Spleen (tissue), 11 donors: ENCODE results near the gene NHLH1. TPM values are rescaled to one million over a fixed set of nuclear protein-coding genes. Genes with fewer than 3 reads are reported as not detected.

ENCODE experiments used
- DNase-seq: peaks from one replicate; pipeline ENCODE4 v3.0.0-alpha.2; 2020
- H3K27ac ChIP-seq, 8 donors: fragments of 200-600 bp; sonication (generic) in 7 of 8; 1 replicate in 4 of 8; 2 replicates in 4 of 8; pipeline versions ENCODE4 v1.5.0 to v1.8.0; 2016 to 2021; ENCODE audit warnings: inconsistent platforms in 4 of 8, mild to moderate bottlenecking in 4 of 8, moderate library complexity in 1 of 8
- H3K27me3 ChIP-seq, 7 donors: fragments of 200-600 bp; sonication (generic) in 6 of 7; replicated peaks in 1 of 7; 1 replicate in 4 of 7; 2 replicates in 3 of 7; pipeline versions ENCODE4 v1.5.0 to v1.8.0; 2016 to 2021; ENCODE audit warnings: inconsistent platforms in 3 of 7, mild to moderate bottlenecking in 1 of 7
- H3K36me3 ChIP-seq, 6 donors: fragments of 200-600 bp; sonication (generic) in 5 of 6; 1 replicate in 4 of 6; 2 replicates in 2 of 6; pipeline versions ENCODE4 v1.5.0 to v1.8.0; 2016 to 2021; ENCODE audit warnings: inconsistent platforms in 2 of 6
- H3K4me1 ChIP-seq, 6 donors: fragments of 200-600 bp; sonication (generic) in 5 of 6; 1 replicate in 3 of 6; 2 replicates in 3 of 6; pipeline versions ENCODE4 v1.5.0 to v1.8.0; 2016 to 2021; ENCODE audit warnings: inconsistent platforms in 3 of 6
- H3K4me3 ChIP-seq, 8 donors: fragments of 200-600 bp; sonication (generic) in 7 of 8; 1 replicate in 4 of 8; 2 replicates in 4 of 8; pipeline versions ENCODE4 v1.5.0 to v1.8.0; 2016 to 2021; ENCODE audit warnings: inconsistent platforms in 4 of 8, mild to moderate bottlenecking in 4 of 8, moderate library complexity in 2 of 8
- H3K9me3 ChIP-seq, 8 donors: fragments of 200-600 bp; sonication (generic) in 7 of 8; 1 replicate in 4 of 8; 2 replicates in 4 of 8; pipeline versions ENCODE4 v1.5.0 to v1.8.0; 2016 to 2021; ENCODE audit warnings: inconsistent platforms in 4 of 8
- CTCF ChIP-seq, 11 experiments: fragments of 200-600 bp in 7 of 11; fragments of 450-650 bp in 4 of 11; sonication (generic) in 4 of 11; IDR thresholded peaks in 8 of 11; conservative IDR thresholded peaks in 3 of 11; 1 replicate in 7 of 11; 2 replicates in 4 of 11; pipeline versions ENCODE4 v1.4.0 to v1.8.0; 2016 to 2021; ENCODE audit warnings: antibody characterized with exemption in 11 of 11, inconsistent platforms in 4 of 11, mild to moderate bottlenecking in 1 of 11
- POLR2A ChIP-seq, 3 donors: fragments of 450-650 bp; IDR thresholded peaks; one replicate each; pipeline ENCODE4 v1.5.1; 2017; ENCODE audit warnings: antibody characterized with exemption in 3 of 3, mild to moderate bottlenecking in 1 of 3
- POLR2AphosphoS5 ChIP-seq, 3 donors: sonication (generic); formaldehyde crosslinking; IDR thresholded peaks; one replicate each; pipeline ENCODE4 v1.5.1; 2017; ENCODE audit warnings: antibody characterized with exemption in 3 of 3
- WGBS, 5 donors: extraction: QIAGEN DNeasy Blood & Tissue Kit in 3 of 5; methylation state at CpG; one replicate each; pipeline versions ENCODE4 v1.1.5 to v1.1.7; 2013 to 2018; 5-methylcytosine and 5-hydroxymethylcytosine counted together
- intact Hi-C: fragments of 100-400 bp; cut with DNase I; formaldehyde crosslinking; loops from one replicate; pipeline ENCODE4 v1.15.0; 2023; ENCODE audit warnings: low total_unique reads
- polyA plus RNA-seq, 3 donors: library from polyadenylated mRNA; stranded (reverse); fragments of 200-250 nt; gene quantifications; one replicate each; pipeline ENCODE4 v1.2.1, GENCODE V29; 2013
- total RNA-seq, 7 donors: library from RNA; depleted of rRNA in 3 of 7; stranded (reverse); fragments of >200 nt in 3 of 7; fragmentation: NEBNext Ultra II Directional in 4 of 7; extraction: Animal tissue kit (Norgen Biotek cat#: 25700) in 4 of 7; gene quantifications; one replicate each; pipeline versions ENCODE4 v1.1.0 to v1.2.1, GENCODE V29; 2016 to 2021
- donor health status: healthy with polysubstance abuse.
- donor health status: DM: no; HTN: no; CAD: no; lungs with moderate emphysema.
- donor health status: DM: no; HTN: no; CAD: no.
- donor health status: Bipolar disorder and iron deficiency.
- donor health status: healthy.
- donor health status: DM: no; HTN: no; CAD: no.
- donor health status: DM: yes; HTN: yes; CAD: no.

NHLH1 gene
- total and polyA plus RNA-seq, 10 donors: 0.08 to 0.56 (median 0.23) TPM; not detected in 1

- H3K36me3 ChIP-seq: peaks cover 0 to 63% (median 44%) of the 10 kb centered on the region in 6 donors
- TF ChIP-seq POLR2A (IDR thresholded peaks at IDR 0.05) (no peak), CTCF (IDR thresholded peaks at IDR 0.05 in 8 of 11, conservative IDR thresholded peaks at IDR 0.05 in 3 of 11) (no peak), POLR2AphosphoS5 (IDR thresholded peaks at IDR 0.05) (no peak)
- H3K4me1 ChIP-seq: peaks cover 31 to 84% (median 62%) of the 10 kb centered on the region in 6 donors
- H3K27me3 ChIP-seq: no peaks in the 10 kb centered on the region
- H3K27ac ChIP-seq: peak overlapping the region in 2 of 8 donors; percentile 1 to 10
- H3K9me3 ChIP-seq: no peaks in the 10 kb centered on the region
- WGBS, 5 donors: 61 to 85% (median 68%) methylated on average over 2 of the region's 2 CpGs
- peak overlapping the region in 1 of 8 donors; percentile 10 for H3K4me3 ChIP-seq
- intact Hi-C loops: no loop called here
- no peak for DNase-seq
Measured at GRCh38 chr1:160340866-160341265, 26.0 kb upstream of the NHLH1 start.

GRCh38 chr1:160342526-160342925 lies 24.3 kb upstream of the NHLH1 start:
- Histone ChIP-seq H3K27me3 (no peaks in the 10 kb centered on the region), H3K36me3 (peaks cover 0 to 60% (median 32%) of the 10 kb centered on the region in 6 donors), H3K4me3 (peak overlapping the region; percentile 61 to 86 (median 76)), H3K9me3 (no peaks in the 10 kb centered on the region), H3K27ac (peak overlapping the region; percentile 86 to 96 (median 94)), H3K4me1 (peaks cover 35 to 92% (median 78%) of the 10 kb centered on the region in 6 donors)
- no peak for DNase-seq
- 0 to 1% (median 1%) methylated on average over 7 of the region's 7 CpGs for WGBS, 5 donors
- TF ChIP-seq POLR2AphosphoS5 (IDR thresholded peaks at IDR 0.05): no peak
- TF ChIP-seq POLR2A (IDR thresholded peaks at IDR 0.05): no peak
- no peak for TF ChIP-seq CTCF (IDR thresholded peaks at IDR 0.05 in 8 of 11, conservative IDR thresholded peaks at IDR 0.05 in 3 of 11)
- intact Hi-C loops: no loop called here

GRCh38 chr1:160342953-160343869 lies 23.7 kb upstream of the NHLH1 start, which contains the start of the genes COPA and NCSTN:
Gene COPA, minus strand, starts transcription at chr1:160343250. Its CDS starts 80 bp downstream, at chr1:160343170.
Gene NCSTN, plus strand, starts transcription at chr1:160343383. Its CDS starts 14 bp downstream, at chr1:160343397.
- intact Hi-C loops: no loop called here
- Histone ChIP-seq H3K9me3 (no peaks in the 10 kb centered on the region), H3K36me3 (peaks cover 0 to 60% (median 34%) of the 10 kb centered on the region in 6 donors), H3K4me1 (peaks cover 35 to 91% (median 78%) of the 10 kb centered on the region in 6 donors), H3K27ac (peak within 1 kb of the TSS; percentile 86 to 96 (median 94)), H3K4me3 (peak within 1 kb of the TSS; percentile 61 to 86 (median 76)), H3K27me3 (no peaks in the 10 kb centered on the region)
- peak; percentile 97 for DNase-seq
- WGBS, 5 donors: 0 to 1% (median 0%) methylated on average over 55 to 58 of the region's 58 CpGs
- TF ChIP-seq POLR2AphosphoS5 (IDR thresholded peaks at IDR 0.05): peak; percentile 95 to 98 (median 97)
- peak in 2 of 3 donors; percentile 40 to 85 for TF ChIP-seq POLR2A (IDR thresholded peaks at IDR 0.05)
- peak in 2 of 11 experiments; percentile 23 to 29 for TF ChIP-seq CTCF (IDR thresholded peaks at IDR 0.05 in 8 of 11, conservative IDR thresholded peaks at IDR 0.05 in 3 of 11)

- Histone ChIP-seq H3K4me3 (peak overlapping the region; percentile 61 to 86 (median 76)), H3K9me3 (no peaks in the 10 kb centered on the region)
- TF ChIP-seq CTCF (IDR thresholded peaks at IDR 0.05 in 8 of 11, conservative IDR thresholded peaks at IDR 0.05 in 3 of 11): no peak
- TF ChIP-seq POLR2AphosphoS5 (IDR thresholded peaks at IDR 0.05): no peak
- TF ChIP-seq POLR2A (IDR thresholded peaks at IDR 0.05): no peak
Measured at GRCh38 chr1:160344241-160344640, 22.6 kb upstream of the NHLH1 start.

More at GRCh38 chr1:160344241-160344640, 22.6 kb upstream of the NHLH1 start:
- Histone ChIP-seq H3K36me3 (peaks cover 0 to 60% (median 33%) of the 10 kb centered on the region in 6 donors), H3K27me3 (no peaks in the 10 kb centered on the region), H3K27ac (peak overlapping the region in 4 of 8 donors; percentile 93 to 96 (median 94)), H3K4me1 (peaks cover 35 to 83% (median 73%) of the 10 kb centered on the region in 6 donors)
- WGBS, 5 donors: 80 to 90% (median 83%) methylated on average over 3 of the region's 3 CpGs
- intact Hi-C loops: no loop called here
- no peak for DNase-seq
